Measurements from ENCODE around the gene KIAA1614.
"Not testable (repeated sequence)": the region's sequence is repeated elsewhere in the genome, so short reads cannot be mapped to it uniquely, and the experiment has no call there.

Gene KIAA1614

DNA sequence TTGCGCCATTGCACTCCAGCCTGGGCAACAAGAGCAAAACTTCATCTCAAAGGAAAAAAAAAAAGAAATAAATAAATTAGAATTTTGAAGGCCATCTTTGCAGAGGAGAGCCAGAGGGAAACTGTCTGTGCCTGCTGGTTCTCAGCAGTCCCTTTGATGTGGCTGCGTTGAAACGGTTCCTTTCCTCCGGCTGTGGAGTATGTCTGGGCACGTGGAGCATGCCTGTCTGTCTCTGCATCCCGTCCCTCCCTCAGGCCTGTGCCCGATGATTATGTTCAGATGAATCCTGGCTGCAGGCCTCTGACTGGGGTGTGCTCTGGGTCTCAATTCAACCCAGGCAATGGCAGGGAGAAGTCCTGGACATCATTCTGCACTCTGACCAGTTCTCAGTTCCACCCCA is 33.4 kb downstream of the KIAA1614 start:
- no peak for DNase-seq

DNA sequence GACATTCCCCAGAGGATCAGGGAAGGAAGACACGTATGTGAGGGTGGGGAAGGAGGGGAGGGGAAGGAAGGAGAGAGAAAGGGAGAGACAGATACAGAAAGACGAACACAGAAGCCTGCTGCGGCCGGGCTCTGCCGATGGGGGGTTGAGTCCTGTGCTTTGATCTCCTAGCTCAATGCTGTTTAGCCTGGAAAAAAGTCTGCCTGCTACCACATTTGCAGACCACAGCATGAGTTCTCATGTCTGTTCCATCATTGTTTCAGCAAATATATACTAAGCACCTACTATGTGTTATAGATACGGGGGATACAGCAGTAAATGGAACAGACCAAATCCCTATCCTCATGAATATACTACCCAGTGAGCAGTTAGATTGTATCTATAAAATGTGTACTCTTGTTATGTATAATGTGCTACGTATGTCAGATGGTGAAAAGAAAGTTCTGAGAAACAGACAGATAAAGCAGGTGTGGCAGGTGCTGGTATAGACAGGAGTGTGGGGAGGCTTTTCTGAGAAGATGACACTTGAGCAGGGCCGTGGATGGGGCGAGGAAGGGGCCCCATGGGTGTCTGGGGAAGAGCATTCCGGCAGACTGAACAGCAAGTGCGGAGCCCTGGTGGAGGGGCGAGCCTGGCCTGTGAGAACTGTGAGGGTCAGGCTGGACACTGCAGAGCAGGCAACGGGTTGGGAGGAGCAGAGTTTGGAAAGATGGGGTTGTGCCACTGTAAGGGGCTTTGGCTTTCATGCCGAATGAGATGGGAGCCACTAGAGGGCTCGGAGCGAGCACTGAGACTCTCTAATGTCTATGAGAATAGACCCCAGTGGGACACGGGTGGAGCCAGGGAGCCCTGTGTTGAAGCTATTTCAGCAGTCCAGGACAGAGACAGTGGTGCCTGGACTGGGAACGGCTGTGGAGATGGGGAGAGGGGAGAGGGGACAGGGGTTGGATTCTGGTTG is 34.1 kb downstream of the KIAA1614 start:
- DNase-seq = no peak

DNA sequence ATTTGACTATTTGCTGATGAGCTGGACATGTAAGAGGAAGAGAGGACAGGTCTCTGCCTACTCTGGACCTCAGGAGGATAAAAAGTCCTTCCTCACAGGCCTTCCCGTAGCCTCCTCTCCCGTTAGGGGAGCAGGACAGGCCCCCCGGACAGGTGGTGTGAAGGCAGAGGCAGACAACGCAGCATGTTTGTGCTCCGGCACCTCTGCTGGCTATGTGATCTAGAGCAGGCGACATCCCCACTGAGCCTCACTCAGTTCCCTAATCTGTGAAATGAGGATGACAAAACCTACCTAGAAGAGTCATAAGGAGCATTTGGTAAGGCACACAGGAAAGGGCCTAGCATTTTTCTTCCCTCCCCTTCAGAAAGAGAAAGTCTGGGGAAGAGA is 34.8 kb downstream of the KIAA1614 start:
- no peak for DNase-seq

DNA sequence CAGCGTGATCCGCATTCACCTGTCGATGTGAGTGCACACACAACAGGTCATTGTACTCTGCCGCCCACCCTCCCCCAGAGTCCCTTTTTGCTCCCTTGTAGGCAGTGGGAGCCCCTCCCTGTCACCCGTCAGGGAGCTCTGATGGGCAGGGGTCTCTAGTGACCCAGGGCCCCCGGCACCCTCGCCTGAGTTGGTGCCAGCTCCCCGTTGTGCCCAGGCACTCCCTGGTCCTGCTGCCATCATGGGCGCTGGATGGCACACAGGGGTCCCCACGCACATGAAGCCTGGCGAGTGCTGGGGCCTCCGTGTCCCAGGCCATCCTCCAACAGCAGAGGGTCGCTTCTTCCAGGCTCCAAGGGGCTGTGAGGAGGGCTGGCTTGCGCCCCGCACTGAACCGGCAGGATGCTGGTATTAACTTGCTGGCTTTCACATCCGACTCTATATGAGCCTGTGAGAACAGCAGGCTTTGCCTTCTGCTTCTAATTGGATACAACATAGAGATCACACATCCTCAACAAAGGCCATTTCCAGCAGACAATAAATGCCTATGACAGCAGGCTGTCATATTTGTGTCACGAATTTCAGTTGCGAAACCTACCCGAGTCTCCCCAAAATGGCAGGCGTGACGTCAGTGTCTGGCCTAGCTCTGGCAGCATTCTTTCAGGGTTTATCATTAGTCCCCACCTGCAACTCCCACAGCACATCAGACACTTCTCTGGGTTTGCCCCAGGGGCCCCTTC is 35.4 kb downstream of the KIAA1614 start:
- DNase-seq = no peak

DNA sequence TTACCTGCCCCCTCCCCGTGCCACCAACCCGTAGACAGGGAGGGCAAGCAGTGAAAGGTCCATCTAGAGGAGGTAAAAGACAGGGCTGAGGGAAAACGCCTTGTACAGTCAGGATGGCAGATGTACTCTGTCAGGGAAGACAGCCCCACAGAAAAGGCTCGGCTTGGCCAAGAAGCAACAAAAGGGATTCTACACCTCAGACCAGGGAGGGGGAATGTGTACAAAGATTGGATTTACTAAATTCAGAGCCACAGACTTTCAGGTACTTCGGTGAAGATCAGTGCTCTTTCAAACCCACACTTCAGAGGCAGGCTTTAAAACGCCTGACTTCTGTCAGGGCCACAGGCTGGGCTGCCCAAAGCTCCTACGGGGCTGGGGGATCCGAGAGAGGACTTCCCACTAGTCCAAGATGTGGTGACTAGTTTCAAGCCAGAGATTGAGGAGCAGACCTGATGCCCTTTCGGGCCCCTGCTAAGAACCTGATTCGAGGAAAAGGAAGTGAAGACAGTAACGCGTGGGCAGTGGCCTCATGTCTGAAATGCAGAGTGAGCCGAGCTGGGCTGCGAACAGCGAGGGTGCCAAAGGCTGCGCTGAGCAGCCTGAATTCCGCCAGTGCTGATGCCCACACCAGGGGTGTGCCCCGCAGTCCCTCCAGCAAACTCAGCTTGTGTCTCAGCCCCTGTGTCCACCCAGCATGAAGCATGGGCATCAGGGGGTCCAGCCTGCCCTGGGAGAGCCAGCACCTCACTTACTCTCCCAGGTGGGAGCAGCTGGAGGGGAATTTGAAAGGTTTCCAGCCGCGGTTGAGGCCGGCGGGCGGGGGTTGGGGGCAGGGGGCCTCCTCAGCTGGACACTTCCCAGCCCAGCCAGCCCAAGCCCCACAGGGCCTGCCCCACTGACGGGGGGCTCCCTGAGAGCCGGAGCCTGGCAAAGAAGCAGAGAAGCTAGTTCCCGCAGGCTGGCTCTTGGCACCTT is 36.2 kb downstream of the KIAA1614 start:
- DNase-seq = peak; percentile 16 to 40

DNA sequence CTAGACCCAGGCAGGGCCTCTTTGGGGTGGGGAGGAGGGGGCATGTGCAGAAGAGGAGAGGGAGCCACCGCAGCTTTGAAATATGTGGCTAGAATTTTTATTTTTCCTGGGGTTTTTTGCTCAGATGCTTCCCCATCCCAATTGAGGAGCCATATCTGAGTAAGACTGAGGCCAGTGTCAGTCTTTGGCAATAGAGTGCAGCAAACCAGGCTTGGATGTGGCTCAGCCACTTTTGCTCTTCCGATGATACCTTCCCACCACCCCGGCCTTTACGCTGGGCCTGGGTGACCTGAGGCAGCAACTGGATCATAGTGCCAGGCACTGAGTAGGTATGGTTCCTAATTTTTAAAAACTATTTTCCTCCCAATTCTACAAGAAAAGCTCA is 36.9 kb downstream of the KIAA1614 start:
- no peak for DNase-seq

DNA sequence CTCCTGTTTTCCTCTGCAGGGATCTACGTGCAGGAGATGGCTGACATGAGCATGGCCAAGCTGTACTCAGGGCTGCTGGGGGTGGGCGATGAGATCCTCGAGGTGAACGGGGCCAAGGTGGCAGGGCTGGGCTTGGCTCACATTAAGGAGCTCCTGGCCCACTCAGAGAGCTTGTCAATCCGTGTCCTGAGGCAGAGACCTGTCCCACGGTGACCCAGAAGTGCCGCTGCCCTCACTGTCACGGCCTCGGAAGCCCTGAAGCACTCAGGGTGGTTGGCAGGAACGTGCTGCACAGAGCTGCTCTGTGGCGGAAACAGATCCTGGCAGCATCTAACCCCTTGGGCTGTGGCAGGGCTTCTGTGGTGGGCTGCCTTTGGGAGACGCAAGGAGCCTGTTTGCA is 37.6 kb downstream of the KIAA1614 start:
- no peak for DNase-seq

DNA sequence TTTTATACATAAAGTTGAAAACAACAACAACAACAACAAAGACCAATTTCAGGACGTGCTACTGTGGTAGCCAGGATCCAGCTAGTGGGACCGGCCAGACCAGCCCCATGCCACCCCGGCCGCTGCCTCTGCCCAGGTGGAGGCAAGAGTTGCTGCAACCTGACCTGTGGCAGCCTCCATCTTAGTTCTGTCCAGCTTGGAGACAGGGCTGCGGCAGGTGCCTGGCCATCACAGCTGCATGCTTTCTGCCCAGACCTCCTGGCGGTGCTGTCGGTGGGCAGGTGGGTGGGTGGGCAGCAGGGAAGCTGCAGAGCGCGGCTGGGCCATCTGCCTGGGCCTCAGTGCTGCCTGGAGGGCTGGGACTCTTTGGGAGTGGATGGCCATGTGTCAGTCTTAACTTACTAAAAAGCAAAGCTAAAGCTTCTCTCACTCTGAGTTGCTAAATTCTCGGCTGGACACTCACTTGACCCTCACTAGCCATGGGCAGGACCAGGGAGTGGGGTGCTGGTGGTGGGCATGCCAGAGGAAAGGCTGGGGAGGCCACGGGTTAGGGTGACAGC is 38.6 kb downstream of the KIAA1614 start:
- DNase-seq = no peak

DNA sequence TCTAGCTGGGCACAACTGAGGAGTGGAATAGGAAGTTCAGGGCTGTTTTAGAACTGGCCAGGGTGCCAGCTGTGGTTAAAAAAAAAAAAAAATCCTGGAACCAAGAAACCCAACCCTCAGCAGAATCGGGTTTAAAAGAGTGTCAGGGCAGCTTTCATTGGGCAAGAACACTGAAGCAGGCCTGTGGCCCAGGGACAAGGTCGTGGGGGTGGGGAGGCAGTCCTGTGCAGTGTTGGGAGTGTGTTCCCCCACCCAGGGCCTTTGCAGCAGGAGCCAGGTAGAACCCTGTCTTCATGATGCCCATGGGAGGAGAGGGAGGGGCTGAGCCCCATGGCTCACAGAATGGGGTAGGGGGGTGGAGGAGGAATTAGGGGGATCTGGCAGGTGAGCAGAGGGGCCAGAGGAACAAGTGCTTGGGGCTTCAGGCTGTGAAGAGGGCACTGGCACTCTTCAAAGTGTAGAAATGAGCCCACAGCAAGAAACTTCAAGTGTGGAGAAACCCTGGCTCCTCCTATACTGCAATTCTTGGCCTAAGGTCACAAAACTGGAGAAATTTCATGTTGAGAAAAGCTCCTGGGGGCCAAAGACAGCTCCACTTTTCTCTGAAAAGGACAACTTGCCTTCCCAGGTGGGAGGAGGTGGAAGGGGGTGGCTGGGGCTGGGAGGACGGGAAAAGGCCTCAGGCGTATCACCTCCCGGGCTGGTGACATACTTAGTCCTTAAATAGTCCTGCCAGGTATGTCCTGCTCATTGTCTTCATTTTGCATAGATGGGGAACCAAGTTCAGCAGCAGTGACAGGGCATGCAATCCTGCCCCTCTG is 39.3 kb downstream of the KIAA1614 start:
- no peak for DNase-seq

DNA sequence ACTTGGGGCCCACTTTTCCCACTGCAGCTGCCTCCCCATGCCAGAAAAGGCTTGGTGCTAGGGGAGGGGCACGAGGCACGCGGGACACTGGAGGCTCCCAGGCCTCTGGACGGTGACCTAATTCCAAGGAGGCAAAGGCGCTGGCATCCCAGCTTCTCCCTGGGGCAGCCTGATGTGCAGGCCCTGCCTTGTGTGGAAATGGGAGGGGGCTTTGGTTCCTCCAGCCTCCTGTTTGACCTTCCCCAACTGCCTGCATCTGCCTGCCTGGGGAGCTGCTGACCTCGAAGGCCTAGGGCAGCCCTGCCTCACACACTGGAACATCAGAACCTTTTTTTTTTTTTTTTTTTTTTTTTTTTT is 39.9 kb downstream of the KIAA1614 start:
- no peak for DNase-seq

DNA sequence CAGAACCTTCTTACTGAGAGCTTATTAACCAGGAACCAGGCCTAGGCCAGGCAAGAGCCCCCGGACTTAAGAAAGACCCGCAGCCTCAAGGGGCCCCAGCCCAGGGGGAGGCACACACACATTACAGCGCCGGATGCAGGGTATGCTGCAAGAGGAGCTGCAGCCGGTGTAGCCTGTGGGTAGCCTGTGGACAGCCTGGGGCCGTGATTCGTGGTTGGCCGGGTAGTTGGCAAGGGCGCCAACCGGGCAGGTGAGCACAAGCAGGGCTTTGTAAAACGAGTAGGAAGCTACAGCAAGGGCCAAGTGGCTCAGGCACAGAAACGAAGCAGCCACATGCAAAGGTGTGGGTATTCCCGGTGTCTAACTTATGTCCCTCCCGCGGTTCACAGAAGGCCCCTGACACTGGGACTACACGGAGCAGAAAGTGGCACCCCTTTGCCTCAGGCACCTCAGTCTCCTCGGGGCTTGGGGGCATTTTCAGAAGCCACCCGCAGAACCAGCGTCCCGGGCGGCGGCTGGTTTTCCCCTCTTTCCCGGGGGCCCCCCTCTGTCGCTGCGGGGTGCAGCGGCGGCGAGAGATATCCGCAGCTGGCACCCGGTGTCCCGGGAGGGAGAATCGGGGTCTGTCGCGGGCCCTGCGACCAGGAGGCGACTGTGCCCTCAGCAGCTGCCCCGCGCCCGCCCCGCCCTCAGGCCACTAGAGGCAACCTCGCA is 40.8 kb downstream of the KIAA1614 start:
- no peak for DNase-seq

DNA sequence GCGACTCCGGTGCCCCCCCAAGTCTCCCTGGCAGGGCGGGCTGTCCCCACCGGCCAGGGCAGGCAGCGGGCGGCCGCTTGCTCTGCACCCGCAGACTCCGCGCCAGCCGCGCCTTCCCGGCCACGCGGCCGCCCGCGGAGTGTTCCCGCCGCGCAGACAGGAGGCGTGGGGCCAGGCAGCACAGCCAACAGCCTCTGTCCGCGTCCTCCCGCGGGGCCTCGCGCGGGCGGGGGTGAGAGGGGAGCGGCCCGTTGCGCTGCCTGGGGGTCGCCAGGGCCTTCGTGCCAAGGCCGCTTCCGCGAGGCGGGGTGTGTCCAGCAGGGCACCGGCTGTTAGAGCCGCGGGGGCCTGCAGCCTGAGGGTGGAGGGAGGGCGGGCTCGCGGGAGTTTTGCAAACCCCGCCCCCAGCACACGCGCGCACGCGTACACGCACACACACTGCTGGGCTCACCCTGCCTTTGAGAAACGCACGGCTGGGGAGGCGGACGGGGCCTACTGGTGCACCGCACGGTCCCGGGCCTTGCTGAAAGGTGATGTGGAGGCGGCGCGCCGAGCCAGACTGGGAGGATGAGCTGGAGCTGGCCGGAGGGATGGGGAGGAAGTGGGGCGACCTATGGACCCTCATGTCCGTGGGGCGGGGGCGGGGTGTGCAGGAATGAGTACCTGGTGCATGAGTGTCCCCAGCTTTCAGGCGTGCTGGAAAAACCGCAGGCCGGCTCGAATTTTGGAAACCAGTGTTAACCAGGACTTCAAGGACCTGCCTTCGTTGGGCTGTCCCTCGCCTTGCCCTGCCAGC is 41.5 kb downstream of the KIAA1614 start:
- peak in 1 of 2 donors; percentile 38 for DNase-seq

DNA sequence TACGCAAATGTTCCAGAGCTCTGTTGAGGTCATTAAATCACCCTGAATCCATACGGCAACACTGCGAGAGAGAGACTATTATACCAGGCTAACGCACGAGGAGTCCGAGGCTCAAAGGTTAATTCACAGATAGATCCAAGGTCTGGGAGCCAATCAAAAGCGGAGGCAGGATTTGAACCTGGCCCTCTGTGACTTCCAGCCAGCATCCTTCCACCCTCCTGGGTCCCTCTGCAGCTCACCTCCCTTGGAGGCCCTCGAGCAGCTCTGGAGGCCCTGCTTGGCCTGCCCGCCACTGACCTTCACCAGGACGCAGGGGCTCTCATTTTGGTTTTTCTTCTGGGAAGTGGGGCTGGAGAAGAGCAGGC is 42.1 kb downstream of the KIAA1614 start:
- no peak for DNase-seq

DNA sequence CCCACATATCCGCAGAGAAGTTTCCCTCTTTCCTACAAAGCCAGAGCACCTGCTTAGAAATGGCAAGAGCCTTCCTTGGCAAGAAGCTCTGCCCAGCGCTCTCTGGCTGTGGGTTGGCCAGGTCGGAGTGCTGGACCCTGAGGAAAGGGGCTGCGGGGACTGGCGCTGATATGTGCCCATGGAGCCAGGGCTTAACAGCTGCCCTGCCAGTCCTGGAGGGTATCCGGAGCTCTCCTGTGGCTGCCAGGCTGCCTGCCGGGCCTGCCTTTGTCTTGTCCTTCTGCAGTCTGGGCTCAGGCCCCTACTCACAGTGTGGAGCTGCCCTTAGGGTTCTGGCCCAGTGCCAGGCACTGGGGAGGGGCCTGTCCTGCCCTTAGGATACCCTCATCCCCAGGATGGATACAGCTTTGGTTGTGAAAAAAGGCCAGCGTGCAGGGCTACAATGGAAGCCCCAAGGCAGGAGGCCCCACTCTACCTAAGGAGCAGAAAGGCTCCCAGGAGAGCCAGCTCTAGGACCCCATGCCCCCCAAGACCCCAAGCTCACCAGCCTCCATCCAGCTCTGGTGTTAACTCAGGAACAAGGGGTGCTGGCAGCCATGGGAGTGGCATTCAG is 43.4 kb downstream of the KIAA1614 start:
- DNase-seq = no peak

DNA sequence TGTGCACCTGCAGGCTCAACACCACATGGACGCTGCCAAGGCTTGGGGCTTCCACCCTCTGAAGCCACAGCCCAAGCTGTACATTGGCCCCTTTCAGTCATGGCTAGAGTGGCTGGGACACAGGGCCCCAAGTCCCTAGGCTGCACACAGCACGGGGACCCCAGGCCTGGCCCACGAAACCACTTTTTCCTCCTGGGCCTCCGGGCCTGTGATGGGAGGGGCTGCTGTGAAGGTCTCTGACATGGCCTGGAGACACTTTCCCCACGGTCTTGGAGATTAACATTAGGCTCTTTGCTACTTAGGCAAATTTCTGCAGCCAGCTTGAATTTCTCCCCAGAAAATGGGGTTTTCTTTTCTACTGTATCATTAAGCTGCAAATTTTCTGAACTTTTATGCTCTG is 46.9 kb downstream of the KIAA1614 start:
- DNase-seq = not testable (repeated sequence)

DNA sequence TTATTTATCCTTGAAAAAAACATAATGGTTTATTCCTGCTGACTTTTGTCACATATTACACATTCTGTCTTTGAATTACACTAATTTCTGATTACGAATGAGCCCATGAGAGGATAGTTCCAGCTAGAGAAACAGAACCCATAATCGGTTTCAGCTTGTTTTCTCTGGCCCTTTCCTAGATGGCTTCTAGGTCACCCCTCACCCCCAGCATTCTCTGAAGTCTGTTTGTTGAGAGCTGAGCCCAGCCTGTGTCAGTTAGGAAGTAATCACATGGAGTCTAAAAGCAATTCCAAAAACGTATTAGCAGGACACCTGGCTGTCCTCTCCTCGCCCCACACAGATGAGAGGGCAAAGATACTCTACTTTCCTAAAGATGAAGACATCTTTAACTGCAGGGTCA is 48.9 kb downstream of the KIAA1614 start:
- DNase-seq = no peak

DNA sequence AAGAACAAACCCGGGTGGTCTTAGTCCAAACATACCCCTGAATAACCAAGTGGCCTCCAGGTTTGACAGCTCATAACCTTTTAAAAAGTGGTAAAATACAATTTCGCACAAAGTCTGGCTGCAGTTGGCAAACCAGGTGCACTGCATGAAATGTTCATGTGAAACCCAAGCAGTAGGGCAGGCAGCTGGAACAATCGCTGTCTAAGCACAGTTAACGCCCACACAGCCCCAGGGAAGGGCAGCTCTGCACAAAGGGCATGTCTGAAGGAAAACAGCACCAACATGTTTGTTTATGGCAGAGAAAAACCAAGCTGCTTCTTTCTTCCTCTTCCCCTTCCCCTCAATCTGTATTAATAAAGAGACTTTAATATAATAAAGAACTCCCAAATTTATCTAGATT is 49.5 kb downstream of the KIAA1614 start:
- peak; percentile 48 to 75 for DNase-seq

DNA sequence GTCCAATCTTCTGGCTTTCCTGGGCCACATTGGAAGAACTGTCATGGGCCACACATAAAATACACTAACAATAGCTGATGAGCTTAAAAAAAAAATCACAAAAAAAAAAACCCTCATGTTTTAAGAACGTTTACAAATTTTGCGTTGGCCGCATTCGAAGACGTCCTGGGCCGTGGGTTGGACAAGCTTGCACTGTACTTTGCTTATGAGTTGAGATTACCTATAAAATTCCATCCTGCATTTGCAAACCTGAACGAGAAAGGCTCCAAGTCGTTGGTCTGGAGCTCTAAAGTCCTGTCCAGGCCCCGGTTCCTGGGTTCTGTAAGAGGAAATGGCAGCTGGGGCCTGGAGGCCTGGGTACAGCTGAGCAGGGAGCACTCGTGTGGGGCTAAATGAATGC is 51.4 kb downstream of the KIAA1614 start:
- DNase-seq = no peak

DNA sequence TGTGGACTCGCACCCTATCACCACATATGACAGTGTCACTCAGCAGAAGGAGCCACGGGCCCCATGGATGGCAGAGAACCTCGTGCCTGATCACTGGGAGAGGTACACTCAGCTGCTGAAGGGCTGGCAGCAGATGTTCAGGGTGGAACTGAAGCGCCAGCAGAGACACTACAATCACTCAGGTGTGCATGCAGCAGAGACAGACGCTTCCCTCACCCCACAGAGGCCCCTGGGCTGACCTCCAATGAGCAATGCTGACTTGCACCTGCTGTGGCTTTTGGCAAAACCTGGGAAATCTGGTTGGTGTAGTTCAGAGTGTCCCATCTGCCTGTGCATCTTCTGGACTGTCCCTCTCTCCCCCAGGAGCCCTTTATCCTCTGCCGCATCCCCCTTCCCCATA is 51.9 kb downstream of the KIAA1614 start:
- no peak for DNase-seq

DNA sequence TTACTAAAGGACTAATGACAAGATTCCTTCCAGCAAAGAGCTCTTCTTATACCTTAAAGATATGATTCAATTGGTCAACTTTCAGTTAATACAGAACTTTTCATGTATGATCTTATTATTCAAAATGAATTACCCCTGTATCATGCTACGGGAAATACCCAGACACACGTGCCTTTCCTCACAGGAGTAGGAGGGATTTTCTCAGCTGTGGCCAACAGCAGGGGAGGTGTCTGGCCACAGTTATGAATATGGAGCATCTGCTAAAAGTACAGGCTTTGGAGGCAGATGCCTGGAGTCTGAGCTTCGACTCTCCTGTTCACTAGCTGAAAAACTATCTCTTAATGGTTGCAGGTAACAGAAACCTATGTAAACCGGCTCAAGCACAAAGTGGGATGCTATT is 53.6 kb downstream of the KIAA1614 start:
- DNase-seq = no peak

All from inflammatory macrophage (primary cell).